NCI-H510A treated with DMSO at 0.1 percent for 48 hours (cell line): Measurements from ENCODE around the gene CHAC1.
"Not testable (repeated sequence)": the region's sequence is repeated elsewhere in the genome, so short reads cannot be mapped to it uniquely, and the experiment has no call there.

ENCODE experiments used
- DNase-seq: peaks from one replicate; lab custom pipeline; 2025; lab: John Stamatoyannopoulos, UW

Gene CHAC1

GRCh38 chr15:40957041-40957555, 3.8 kb downstream of the CHAC1 start:
- DNase-seq: no peak

GRCh38 chr15:40957581-40958051, 4.3 kb downstream of the CHAC1 start:
- DNase-seq: no peak

GRCh38 chr15:40958146-40958545, 4.9 kb downstream of the CHAC1 start:
- DNase-seq: no peak

GRCh38 chr15:40958723-40959122, 5.5 kb downstream of the CHAC1 start:
- DNase-seq: no peak

DNA sequence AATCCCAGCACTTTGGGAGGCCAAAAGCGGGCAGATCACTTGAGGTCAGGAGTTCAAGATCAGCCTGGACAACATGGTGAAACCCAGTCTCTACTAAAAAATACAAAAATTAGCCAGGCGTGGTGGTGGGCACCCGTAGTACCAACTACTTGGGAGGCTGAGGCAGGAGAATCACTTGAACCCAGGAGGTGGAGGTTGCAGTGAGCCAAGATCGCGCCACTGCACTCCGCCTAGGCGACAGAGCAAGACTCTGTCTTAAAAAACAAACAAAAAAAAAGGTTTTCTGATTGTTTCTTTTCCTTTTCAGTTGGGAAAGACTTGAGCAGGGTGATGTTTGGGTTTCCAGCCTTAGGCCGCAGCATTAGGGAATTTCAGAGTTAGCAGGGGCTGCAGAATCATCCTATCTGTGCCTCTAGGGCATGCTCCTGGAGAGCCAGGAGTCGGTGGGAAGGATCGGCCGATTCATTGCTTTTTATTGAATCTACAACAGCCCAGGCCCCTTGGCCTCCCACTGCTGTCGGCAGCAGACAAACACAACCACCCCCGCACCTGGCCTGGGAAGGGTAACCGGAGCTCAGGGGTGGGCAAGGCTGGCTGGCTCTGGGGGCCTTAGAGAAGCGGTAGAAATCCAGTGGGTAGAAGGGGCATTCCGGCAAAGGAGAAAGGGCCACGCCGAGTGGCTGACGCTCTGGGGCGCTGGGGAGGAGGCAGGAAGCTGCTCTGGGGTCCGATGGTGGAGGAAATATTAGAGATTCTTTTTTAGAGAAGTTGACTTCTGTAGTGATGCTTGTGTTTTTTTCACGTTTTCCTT, 6.3 kb downstream of the CHAC1 start:
- no peak for DNase-seq

GRCh38 chr15:40960151-40960885, 7.0 kb downstream of the CHAC1 start:
- DNase-seq: no peak

- no peak for DNase-seq
Measured at GRCh38 chr15:40960925-40961324, 7.7 kb downstream of the CHAC1 start.

- not testable (repeated sequence) for DNase-seq
Measured at GRCh38 chr15:40961740-40962139, 8.5 kb downstream of the CHAC1 start.

DNA sequence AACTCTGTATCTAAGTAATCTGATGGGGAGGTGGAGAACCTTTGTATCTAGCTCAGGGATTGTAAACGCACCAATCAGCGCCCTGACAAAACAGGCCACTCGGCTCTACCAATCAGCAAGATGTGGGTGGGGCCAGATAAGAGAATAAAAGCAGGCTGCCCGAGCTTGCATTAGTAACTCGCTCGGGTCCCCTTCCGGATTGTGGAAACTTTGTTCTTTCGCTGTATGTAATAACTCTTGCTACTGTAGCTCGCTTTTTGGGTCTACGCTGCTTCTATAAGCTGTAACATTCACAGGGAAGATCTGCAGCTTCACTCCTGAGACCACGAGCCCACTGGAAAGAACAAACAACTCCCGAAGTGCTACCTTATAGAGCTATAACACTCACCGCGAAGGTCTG, 9.0 kb downstream of the CHAC1 start:
- not testable (repeated sequence) for DNase-seq

- no peak for DNase-seq
Measured at GRCh38 chr15:40963201-40963600, 9.9 kb downstream of the CHAC1 start.

- DNase-seq: no peak
Measured at GRCh38 chr15:40964006-40964405, 10.7 kb downstream of the CHAC1 start.

GRCh38 chr15:40964634-40965033, 11.4 kb downstream of the CHAC1 start:
- DNase-seq: no peak

GRCh38 chr15:40968290-40969085, 15.2 kb downstream of the CHAC1 start:
- DNase-seq: no peak

DNA sequence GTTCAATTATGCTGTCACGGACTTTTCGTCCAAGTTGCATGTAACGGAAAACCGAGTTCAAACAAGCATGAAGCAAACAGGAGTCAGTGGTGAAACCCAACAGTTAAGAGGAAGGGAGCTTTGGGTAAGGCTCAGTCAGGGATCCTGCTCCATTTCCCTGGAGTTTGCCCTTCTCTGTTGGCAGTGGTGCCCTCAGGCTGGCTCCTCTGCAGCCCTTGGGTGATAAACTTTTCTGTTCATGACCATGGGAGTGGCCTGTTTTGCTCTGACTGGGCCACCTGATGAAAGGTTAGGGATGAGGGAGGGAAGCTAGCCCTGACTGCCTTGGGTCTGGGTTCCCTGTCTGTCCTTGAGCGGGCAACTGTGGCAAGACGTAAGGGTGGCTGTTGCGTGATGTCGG, 16.1 kb downstream of the CHAC1 start:
- no peak for DNase-seq

GRCh38 chr15:40974879-40975278, 21.6 kb downstream of the CHAC1 start:
- DNase-seq: no peak

GRCh38 chr15:40976819-40977218, 23.5 kb downstream of the CHAC1 start:
- no peak for DNase-seq

DNA sequence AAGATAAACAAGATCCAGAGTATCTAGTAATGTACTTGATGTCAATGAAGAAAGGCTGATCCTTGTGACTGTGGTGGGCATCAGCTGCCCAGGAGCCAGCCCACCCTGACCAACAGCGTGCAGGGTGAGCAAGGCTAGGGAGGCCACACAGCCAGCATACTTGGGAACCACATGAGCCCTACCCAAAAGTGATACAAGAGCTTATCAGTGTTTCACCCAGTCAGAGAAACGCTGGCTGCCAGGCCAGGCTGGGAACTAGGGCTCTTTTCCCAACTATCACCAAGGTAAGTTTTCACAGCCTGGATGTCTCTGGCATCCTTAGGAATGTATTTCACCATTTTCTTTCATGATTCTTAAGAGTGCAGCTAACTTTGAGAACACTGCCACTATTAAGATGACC, 24.9 kb downstream of the CHAC1 start:
- no peak for DNase-seq

- DNase-seq: no peak
Measured at GRCh38 chr15:40978562-40978961, 25.3 kb downstream of the CHAC1 start.

GRCh38 chr15:40981186-40981585, 27.9 kb downstream of the CHAC1 start:
- DNase-seq: no peak

- DNase-seq: no peak
Measured at GRCh38 chr15:40982855-40983254, 29.6 kb downstream of the CHAC1 start.

DNA sequence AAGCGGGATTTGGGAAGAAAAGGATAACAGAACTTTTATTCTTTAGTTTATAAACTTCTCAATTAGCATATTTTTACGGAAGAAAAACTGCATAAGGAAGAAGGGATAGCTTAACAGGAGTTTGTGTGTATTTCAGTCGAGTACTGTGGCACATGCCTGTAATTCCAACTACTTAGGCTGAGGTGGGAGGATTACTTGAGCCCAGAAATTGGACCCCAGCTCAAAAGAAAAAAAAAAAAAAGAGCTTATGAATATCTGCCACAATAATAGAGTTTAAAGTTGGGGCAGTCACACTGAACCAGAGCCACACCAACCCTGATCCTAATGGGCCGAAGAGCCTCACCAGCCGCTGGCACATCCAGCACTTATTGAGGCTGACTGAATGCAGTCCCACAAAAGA, 31.1 kb downstream of the CHAC1 start:
- no peak for DNase-seq

- no peak for DNase-seq
Measured at GRCh38 chr15:40984964-40985363, 31.7 kb downstream of the CHAC1 start.
